ENCODE results near the gene POLL.

DNA sequence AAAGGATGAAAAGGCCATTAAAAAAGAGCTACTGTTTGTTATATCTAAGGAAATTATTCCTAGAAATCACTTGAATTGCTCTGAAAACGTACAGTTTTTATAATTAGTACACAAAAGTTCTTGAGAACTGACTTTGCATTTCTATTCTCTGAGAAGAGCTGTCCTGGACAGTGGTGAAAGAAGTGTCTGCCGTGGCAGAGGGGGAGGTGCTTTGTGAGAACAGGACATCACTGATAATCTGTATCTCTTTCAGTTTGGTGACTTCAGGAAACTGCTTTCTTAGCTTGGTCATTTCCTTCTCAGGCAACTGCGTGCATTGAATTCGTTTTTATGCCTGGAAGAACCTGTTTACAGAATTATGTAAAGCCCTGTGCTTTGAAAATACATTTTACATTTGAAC, 52.1 kb downstream of the POLL start:
- TF ChIP-seq POLR2AphosphoS5 (IDR thresholded peaks at IDR 0.05; ENCODE audit: borderline replicate concordance, low read depth, low read length) (no peak), EZH2 (IDR thresholded peaks at IDR 0.05) (no peak)
